PFSK-1 (cell line): ENCODE results near the gene SRP9.

ENCODE experiments used
- FOXP2 ChIP-seq: optimal IDR thresholded peaks from 2 replicates; pipeline ENCODE3; 2011; ENCODE audit warnings: borderline replicate concordance, control low read depth, inconsistent platforms; ENCODE audit not compliant: insufficient read depth; ENCODE audit errors: extremely low read length, extremely low read depth
- POLR2AphosphoS5 ChIP-seq: IDR thresholded peaks from 2 replicates; pipeline ENCODE4 v1.6.1; 2012; ENCODE audit warnings: low read depth, mild to moderate bottlenecking, control low read depth, low read length, moderate library complexity
- REST ChIP-seq, 2 experiments: IDR thresholded peaks; 2 replicates each; pipeline versions ENCODE4 v1.6.1 to v1.8.0; 2011 to 2012; ENCODE audit warnings: low read depth in 2 of 2, low read length in 2 of 2, control low read depth in 1 of 2, inconsistent platforms in 1 of 2, mild to moderate bottlenecking in 1 of 2, moderate library complexity in 1 of 2; ENCODE audit not compliant: insufficient read depth in 1 of 2
- SIN3A ChIP-seq: IDR thresholded peaks from 2 replicates; pipeline ENCODE4 v1.6.1; 2012; ENCODE audit warnings: mild to moderate bottlenecking, low read length, moderate library complexity, borderline replicate concordance; ENCODE audit not compliant: insufficient read depth
- TAF1 ChIP-seq: IDR thresholded peaks from 2 replicates; pipeline ENCODE4 v1.6.1; 2012; ENCODE audit warnings: low read length, control low read depth, borderline replicate concordance; ENCODE audit not compliant: insufficient read depth

The SRP9 gene

GRCh38 chr1:225814381-225814780 is 36.8 kb downstream of the SRP9 start:
- TF ChIP-seq SIN3A (no peak), TAF1 (no peak), POLR2AphosphoS5 (no peak), REST (IDR thresholded peaks at IDR 0.05; ENCODE audit: insufficient read depth in 1 of 2, low read depth in 2 of 2, low read length in 2 of 2) (no peak), FOXP2 (no peak)

GRCh38 chr1:225815526-225816178 is 38.0 kb downstream of the SRP9 start:
- TF ChIP-seq REST (IDR thresholded peaks at IDR 0.05; ENCODE audit: insufficient read depth in 1 of 2, low read depth in 2 of 2, low read length in 2 of 2) (no peak), TAF1 (no peak), SIN3A (no peak), FOXP2 (no peak), POLR2AphosphoS5 (no peak)

- TF ChIP-seq TAF1, result no peak
- no peak for TF ChIP-seq POLR2AphosphoS5
- TF ChIP-seq SIN3A, result no peak
- TF ChIP-seq FOXP2, result no peak
- no peak for TF ChIP-seq REST (IDR thresholded peaks at IDR 0.05; ENCODE audit: insufficient read depth in 1 of 2, low read depth in 2 of 2, low read length in 2 of 2)
Measured at GRCh38 chr1:225816643-225817538, 39.3 kb downstream of the SRP9 start.

- TF ChIP-seq TAF1 (no peak), FOXP2 (no peak), REST (IDR thresholded peaks at IDR 0.05; ENCODE audit: insufficient read depth in 1 of 2, low read depth in 2 of 2, low read length in 2 of 2) (no peak), SIN3A (no peak), POLR2AphosphoS5 (no peak)
Measured at GRCh38 chr1:225817611-225818061, 40.0 kb downstream of the SRP9 start.
